ENCODE results near the gene CNMD.

Gene CNMD

DNA sequence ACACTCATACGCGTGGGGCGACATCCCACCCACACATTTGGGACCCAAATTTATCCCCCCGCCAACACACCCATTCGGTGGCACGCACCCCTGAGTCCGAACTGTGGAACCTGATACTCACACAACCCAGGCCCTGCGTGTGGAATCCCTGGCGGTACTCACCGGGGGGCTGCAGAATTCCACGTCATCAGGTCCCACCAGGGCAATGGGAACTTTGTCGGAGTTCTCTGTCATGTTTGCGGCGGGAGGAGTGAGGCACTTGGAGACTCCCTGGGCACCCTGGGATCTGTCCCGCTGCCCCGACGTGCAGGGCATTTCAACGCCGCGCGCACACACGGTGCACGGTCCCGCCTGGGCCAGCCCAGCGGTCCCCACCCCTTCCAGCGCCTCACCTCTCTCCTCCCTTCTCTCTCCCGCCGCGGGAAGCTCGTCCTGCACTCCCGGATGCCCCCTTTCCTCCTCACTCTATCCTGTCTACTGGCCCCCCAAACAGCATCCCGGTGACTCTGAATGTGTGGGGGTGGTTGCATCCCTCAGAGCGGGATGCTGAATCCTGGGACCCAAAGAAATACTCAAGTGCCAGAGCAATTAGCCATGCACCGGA lies at the start of gene CNMD:
Gene CNMD (minus strand): TSS at position 353 of the 604 bp plus-strand sequence. CDS start 119 bp downstream, at position 234.
- DNase-seq: no peak

DNA sequence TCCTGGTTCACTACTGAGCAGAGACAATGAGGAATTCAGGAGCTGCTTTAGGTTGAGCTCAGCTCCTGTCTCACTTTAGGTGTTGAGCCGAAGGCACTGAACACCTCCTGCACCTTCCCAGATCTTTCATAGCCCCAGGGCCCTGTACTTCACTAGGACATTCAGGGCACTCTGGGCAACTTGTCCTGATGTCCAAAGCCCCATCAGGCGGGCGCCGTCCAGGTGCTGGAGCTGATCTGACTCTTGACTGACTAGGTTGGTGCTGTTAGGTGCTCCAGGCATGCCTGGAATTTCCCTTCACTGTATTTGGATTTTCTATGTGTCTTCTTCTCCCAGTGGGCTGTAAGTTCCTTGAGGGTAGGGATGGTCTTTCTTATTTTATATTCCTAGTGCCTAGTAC lies 48.4 kb upstream of the CNMD start:
- no peak for DNase-seq

DNA sequence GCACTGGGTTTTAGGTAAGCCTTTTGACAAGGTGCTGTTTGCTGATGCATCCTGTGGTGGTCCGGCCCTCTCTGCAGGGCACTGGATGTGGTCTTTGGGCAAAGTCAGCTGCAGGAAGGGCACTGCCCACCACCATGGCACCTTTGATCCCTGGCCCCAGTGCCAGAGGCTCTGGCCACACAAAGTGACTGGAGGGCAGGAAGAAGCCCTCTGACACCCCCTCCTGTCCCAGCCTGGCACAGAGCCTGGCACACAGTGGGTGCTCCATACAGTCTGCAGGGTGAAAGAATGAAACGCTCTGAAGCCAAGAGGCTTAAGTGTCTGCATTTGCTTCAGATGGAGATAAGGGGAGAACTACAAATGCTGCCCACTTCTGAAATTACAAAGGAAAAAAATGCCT lies 47.6 kb upstream of the CNMD start:
- DNase-seq: no peak

DNA sequence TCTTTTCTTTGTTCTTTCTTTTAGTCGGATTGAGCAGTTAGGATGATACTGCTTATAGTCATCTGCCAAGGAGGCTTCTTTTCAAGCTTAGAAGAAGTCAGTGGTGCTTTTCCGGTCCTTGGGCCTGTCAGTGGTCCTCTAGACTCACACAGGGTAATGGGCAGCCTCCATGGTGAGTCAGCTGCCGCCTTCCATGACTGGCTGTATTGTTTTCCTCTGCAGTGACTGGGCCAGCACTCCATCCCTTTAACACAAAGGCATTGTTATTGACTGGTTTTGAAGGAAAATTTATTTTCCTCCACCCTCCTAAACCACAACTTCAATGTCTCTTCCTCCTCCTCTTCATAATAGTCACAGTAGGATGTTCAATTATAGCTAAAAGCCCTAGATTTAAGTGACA lies 47.1 kb upstream of the CNMD start:
- no peak for DNase-seq

GRCh38 chr13:52785739-52786138 lies 46.1 kb upstream of the CNMD start:
- DNase-seq: no peak

DNA sequence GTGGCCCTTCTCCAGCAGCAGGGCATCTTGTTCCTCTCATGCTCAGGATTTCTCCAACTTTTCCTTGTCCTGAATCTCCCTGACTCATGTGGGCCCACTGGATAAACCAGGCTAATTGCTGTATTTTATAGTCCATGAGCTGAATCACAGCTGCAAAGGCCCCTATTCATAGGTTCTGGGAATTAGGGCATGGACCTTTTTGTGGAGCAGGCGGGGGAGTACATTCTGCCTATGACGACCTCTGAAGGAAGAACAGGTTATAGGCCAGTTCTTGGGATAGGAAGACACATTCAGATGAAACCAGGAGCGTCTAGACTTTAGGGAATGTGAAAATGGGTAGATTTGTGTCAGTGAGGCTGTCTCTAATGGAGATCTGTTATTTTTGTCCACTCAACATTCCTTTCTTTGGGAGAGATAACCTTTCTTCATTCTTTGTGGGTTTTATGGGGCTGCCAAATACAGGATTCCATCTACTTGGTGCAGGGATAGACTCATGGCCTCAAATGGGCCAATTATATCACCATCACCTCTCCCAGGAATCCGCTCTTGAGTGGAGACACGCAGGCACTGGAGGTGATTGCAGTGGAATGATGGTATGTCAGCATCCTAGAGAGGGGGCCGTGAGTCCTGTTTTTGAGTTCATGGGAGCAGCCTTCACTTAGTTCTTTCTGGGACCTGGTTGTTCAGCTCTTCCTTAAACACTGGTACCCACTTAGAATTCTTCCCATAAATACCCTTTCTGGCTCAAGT lies 45.1 kb upstream of the CNMD start:
- DNase-seq: no peak

- no peak for DNase-seq
These were observed 44.3 kb upstream of the CNMD start for GRCh38 chr13:52783943-52784342.

GRCh38 chr13:52782471-52783448 lies 43.1 kb upstream of the CNMD start:
- DNase-seq: no peak

GRCh38 chr13:52780611-52781010 lies 41.0 kb upstream of the CNMD start:
- DNase-seq: no peak

DNA sequence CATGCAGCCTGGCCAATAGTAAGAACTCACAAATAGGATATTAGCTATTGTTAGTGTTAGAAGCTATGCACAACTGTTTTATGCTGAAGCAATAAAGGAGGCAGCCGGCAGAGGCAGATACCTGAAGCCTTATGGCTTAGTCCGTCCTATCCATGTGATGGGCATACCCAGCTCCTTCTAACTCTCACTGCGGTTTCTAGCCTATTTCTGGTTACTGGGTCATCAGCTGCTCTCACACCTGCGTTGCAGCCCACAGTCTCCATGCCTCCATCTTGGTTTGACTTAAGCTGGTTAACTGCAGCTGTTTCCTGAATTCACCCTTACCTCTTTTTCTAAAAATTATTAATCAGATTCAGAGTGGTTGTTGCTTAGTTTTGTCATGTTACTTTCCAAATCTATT lies 40.5 kb upstream of the CNMD start:
- no peak for DNase-seq

- DNase-seq: peak; percentile 76 to 88
These were observed 39.5 kb upstream of the CNMD start for GRCh38 chr13:52779103-52779502.

- no peak for DNase-seq
These were observed 37.1 kb upstream of the CNMD start for GRCh38 chr13:52776726-52777125.

DNA sequence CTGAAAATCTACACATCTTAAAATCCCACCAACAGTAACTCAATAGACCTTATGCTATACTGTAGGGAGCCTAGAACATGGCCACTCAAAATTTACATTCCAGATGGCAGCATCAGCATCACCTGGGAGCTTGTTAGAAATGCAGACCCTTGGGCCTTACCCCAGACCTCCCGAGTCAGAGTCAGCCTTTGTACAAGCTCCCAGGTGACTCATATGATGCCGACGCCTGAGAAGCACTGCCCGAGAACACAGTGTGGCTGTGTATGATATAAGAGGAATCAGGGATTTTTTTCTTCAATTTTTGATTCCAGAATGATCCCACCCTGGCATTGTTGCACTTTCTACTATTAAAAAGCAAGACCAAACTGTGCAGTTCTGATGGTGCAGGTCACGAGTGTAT lies 35.9 kb upstream of the CNMD start:
- no peak for DNase-seq

DNA sequence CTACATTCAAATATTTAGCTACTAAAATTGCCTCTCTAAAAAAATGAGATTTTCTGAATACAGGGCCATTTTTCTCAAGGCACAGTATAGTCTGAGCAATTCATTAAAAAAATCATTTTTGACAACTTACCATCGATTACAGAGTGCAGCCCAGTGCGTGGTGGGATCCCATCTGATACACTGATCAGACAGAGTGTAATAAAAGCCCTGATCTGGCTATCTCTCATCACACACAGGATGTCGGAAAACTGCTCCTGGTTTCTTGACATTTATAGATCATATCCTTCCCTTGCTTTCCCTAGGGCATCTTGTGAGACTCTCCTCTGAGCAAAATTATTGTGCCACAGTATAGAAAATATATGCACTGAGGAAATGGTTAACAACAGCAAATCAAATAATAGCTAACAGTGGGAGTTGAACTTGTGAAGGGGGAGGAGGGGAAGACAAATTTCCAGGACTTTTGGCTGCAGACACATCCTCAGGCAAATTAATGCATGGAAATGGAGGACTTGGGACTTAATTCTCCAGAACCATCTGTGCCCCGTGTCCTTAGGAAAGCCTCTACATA lies 28.4 kb upstream of the CNMD start:
- DNase-seq: no peak

DNA sequence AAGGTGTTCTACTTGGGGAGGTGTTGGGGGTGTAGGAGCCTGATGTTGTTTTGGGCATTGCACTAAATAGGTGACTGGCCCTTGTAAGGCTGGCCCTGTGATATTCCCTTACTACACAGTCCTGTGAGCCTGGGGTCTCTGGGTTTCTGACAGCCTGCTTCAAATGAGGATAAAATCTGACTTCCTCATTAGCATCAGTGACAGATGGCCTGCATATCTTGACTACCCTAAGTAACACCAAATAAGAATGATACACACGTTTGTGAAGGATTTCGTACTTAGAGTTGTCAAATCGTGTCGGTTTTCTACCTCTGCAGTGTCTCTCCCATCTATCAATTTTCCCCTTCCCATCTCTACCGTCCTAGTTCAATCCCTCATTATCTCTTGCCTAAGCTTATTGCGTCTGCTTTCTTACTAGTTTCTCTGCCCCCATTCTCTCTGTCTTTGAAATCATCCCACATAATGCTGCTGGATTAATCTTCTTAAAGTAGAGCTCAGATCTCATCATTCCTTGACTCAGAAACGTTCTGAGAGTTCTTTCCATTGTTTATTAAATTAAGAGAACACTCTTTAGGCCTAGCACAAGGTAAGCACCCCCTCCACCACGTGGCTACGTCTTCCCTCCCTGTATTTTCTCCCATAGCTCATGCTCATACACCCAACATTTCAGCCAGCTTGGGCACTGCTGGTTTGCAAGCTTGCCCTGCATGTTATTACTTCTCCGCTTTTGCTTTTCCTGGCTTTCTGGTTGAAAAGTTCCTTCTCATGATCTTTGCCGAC lies 26.2 kb upstream of the CNMD start:
- DNase-seq: no peak

- DNase-seq: no peak
These were observed 20.5 kb upstream of the CNMD start for GRCh38 chr13:52760077-52760476.

DNA sequence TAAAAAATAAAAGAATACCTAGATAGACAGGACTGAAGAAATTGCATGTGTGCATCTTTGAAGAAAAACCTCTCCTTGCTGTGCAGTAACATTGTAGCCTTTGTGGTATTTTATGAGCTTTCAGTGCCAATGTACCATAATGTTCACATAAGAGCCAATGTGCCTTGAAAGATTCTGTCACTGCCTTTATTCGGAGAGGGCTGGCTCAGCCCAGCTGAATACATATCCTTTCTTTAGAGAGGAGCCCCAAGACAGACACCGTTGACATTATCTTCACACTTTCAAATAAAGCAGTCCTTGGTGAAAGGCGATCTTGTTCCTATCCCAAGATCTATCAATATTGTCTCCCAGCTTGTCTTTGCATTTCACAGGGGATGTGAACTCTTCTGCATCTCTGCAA lies 18.5 kb upstream of the CNMD start:
- no peak for DNase-seq

GRCh38 chr13:52751196-52751595 lies 11.6 kb upstream of the CNMD start:
- no peak for DNase-seq

DNA sequence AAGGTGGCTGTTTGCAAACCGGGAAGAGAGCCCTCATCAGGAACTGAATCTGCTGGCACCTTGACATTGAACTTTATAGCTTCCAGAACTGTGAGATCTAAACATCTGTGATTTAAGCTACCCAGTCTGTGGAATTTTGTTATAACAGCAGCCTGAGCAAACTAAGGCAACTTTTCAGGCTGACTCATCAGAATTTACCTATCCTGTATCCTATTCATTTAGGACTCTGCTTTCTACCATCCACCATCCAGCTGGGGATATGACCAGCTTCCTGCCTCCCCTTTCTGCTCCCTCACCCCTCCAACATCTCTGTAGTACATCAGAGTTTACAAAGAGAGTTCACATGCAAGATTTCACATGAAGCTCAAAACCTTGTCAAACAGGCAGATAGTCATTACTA lies 11.1 kb upstream of the CNMD start:
- no peak for DNase-seq

DNA sequence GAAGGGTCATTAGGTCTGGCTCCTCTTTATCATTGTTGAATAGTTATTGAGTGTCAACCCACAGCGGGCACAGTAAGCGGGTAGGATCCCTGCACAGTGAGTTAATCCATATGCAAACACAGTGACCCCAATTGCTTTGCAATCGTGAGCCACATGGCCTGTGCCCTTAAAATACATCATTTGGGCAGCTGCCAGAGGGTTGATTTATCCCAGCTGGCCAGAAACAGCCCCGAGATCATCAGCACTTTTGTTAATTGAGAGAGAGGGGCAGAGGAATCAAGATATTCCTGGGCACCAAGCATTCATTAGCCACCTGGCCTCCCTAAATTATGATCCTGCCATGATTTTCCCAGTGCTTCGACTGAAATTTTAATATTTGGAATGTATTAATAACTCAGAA lies 9.8 kb upstream of the CNMD start:
- DNase-seq: no peak

DNA sequence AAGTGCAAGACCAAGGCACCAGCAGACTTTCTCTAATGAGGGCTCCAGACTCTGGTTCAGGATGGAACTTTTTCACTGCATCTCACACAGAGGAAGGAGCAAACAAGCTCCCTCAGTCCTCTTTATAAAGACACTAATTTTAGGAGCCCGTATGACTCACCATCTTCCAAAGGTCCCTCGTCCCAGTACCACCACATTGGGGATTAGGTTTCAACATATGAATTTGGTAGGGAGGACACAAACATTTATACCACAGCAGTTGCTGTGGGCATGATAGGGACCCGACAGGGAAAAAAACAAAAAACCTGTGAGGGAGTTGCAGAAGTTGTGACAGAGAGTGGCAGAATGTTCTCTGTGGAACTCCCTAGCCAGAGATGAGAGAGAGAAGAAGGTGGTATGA lies 6.5 kb upstream of the CNMD start:
- no peak for DNase-seq

DNA sequence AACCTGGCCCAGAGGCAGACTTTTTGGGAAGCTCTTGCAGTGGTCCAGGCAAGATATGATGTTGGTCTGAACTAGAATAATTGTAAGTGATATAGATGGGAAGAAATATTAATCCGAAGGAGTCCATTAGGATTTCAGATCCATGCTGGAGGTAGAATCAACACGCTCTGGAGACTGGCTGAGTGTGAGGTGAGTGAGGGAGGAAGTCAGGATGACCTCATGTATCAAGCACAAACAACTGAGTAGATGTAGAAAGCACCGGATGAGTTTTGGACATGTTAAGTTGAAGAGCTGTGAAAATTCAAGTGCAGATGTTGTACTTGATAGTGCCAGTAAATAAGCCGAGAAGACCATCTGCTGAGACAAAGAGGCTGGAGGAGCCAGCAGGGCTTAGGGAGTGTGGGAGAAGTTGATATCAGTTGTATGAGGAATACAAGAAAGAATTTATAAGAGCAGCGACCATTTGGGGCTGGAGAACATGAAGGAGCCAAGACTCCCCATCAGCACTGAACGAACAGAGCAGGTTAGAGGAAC lies 5.3 kb upstream of the CNMD start:
- DNase-seq: no peak

Measured in NCI-H526 (cell line).